ENCODE measurements around the gene GPR158.

DNA sequence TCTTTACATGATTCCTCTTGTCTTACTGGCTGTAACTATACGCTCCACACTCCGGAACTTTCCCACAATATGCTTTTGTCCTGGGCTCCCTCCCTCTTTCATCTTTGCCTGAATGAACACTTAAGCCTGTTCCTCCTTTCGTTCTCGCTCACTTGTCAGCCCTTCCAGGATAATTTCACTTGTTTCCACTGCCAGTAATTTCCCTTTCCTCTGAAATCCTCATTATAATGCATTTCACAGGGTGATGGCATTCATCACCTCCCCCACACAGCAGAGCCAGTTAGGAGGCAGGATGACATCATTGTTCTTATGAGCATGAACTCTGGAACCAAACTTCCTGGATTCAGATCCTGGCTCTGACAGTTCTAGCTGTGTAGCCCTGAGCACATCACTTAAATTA lies 372.6 kb downstream of the GPR158 start:
- TF ChIP-seq CTCF (IDR thresholded peaks at IDR 0.05) (no peak), ZFX (IDR thresholded peaks at IDR 0.05; ENCODE audit: borderline replicate concordance) (no peak)
